ENCODE results near the gene PTCD1.

- TF ChIP-seq CTCF (optimal IDR thresholded peaks at IDR 0.05 in 1 of 3, IDR thresholded peaks at IDR 0.05 in 1 of 3, conservative IDR thresholded peaks at IDR 0.05 in 1 of 3; ENCODE audit: extremely low read depth in 1 of 3, insufficient read depth in 2 of 3, low read length in 3 of 3) = no peak
- TF ChIP-seq EZH2 (IDR thresholded peaks at IDR 0.05; ENCODE audit: low read length) = no peak
Observed at GRCh38 chr7:99403764-99404163, 34.8 kb downstream of the PTCD1 start.
